ENCODE data around the gene FAM83E. TPM values are rescaled to one million over a fixed set of nuclear protein-coding genes. Genes with fewer than 3 reads are reported as not detected.

Gene FAM83E
- total RNA-seq, 1 experiment from 2014 or later: 5.5 TPM

DNA sequence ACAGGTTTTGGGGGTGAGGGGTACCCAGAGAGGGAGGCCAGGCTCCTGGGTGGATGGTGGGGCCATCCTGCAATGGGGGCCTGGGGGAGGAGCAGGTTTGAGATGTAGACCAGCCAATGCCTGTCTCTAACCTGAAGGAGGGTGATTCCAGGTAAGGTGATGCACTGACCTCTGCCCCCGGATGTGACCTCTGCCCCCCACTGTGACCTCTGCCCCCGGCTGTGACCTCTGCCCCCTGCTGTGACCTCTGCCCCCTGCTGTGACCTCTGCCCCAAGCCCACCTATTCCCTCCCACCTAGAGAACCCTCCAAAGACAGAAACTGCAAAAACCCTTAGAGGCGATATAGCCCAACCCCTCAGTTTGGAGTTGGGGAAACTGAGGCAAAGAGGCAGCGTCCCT lies 18.6 kb downstream of the FAM83E start:
- no peaks in the 10 kb centered on the region for H3K9me3 ChIP-seq (ENCODE audit: low read depth, low read length, poor library complexity, severe bottlenecking)
- no peaks in the 10 kb centered on the region for H3K27me3 ChIP-seq (replicated peaks; ENCODE audit: insufficient read depth, low read depth, low read length, poor library complexity)
- no TSS peak for BruUV-seq (replicated peaks)
- H3K36me3 ChIP-seq (ENCODE audit: insufficient read depth, low read length, poor library complexity, severe bottlenecking): no peaks in the 10 kb centered on the region
- TF ChIP-seq, protein P1, sequence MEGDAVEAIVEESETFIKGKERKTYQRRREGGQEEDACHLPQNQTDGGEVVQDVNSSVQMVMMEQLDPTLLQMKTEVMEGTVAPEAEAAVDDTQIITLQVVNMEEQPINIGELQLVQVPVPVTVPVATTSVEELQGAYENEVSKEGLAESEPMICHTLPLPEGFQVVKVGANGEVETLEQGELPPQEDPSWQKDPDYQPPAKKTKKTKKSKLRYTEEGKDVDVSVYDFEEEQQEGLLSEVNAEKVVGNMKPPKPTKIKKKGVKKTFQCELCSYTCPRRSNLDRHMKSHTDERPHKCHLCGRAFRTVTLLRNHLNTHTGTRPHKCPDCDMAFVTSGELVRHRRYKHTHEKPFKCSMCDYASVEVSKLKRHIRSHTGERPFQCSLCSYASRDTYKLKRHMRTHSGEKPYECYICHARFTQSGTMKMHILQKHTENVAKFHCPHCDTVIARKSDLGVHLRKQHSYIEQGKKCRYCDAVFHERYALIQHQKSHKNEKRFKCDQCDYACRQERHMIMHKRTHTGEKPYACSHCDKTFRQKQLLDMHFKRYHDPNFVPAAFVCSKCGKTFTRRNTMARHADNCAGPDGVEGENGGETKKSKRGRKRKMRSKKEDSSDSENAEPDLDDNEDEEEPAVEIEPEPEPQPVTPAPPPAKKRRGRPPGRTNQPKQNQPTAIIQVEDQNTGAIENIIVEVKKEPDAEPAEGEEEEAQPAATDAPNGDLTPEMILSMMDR (conservative IDR thresholded peaks at IDR 0.05; ENCODE audit: low read depth, low read length): no peak
- TF ChIP-seq EZH2 (IDR thresholded peaks at IDR 0.05; ENCODE audit: borderline replicate concordance, low read depth, low read length, poor library complexity, severe bottlenecking): no peak
- ChIA-PET POLR2A (ENCODE audit: low non-redundant PET) (no interaction called here), CTCF (no interaction called here)
- H3K27ac ChIP-seq (ENCODE audit: low read depth, low read length, poor library complexity, severe bottlenecking): no peak overlapping the region
- intact Hi-C loops (cut with micrococcal nuclease; ENCODE audit: unreplicated experiment): no loop called here
- no peaks in the 10 kb centered on the region for H3K4me1 ChIP-seq (ENCODE audit: insufficient read depth, low read length, poor library complexity, severe bottlenecking)
- H3K4me3 ChIP-seq (ENCODE audit: low read depth, low read length, poor library complexity, severe bottlenecking): no peak overlapping the region
- DNase-seq (ENCODE audit: low spot score): no peak

DNA sequence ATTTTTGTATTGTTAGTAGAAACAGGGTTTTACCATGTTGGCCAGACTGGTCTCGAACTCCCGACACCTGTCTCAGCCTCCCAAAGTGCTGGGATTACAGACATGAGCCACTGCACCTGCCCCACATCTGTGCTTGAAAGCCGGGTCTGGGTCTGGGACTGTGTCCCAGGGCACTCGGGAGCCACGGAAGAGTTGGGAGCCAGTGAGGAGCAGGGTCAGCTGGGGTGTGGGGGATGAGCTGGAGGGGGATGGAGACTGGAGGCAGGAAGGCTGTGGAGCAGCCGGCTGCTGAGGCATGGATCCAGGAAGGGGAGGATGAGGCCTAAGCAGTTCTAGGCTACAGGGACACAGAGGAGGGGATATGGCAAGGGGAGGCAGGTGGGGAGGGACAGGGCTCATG lies 19.0 kb downstream of the FAM83E start:
- intact Hi-C loops (cut with micrococcal nuclease; ENCODE audit: unreplicated experiment): no loop called here
- DNase-seq (ENCODE audit: low spot score): no peak
- Histone ChIP-seq H3K4me3 (ENCODE audit: low read depth, low read length, poor library complexity, severe bottlenecking) (no peak overlapping the region), H3K9me3 (ENCODE audit: low read depth, low read length, poor library complexity, severe bottlenecking) (no peaks in the 10 kb centered on the region), H3K27ac (ENCODE audit: low read depth, low read length, poor library complexity, severe bottlenecking) (no peak overlapping the region), H3K4me1 (ENCODE audit: insufficient read depth, low read length, poor library complexity, severe bottlenecking) (no peaks in the 10 kb centered on the region), H3K36me3 (ENCODE audit: insufficient read depth, low read length, poor library complexity, severe bottlenecking) (no peaks in the 10 kb centered on the region), H3K27me3 (replicated peaks; ENCODE audit: insufficient read depth, low read depth, low read length, poor library complexity) (no peaks in the 10 kb centered on the region)
- ChIA-PET POLR2A (ENCODE audit: low non-redundant PET) (no interaction called here), CTCF (no interaction called here)
- BruUV-seq (replicated peaks): no TSS peak
- no peak for TF ChIP-seq EZH2 (IDR thresholded peaks at IDR 0.05; ENCODE audit: borderline replicate concordance, low read depth, low read length, poor library complexity, severe bottlenecking)
- TF ChIP-seq, protein P1 (conservative IDR thresholded peaks at IDR 0.05; ENCODE audit: low read depth, low read length): no peak

DNA sequence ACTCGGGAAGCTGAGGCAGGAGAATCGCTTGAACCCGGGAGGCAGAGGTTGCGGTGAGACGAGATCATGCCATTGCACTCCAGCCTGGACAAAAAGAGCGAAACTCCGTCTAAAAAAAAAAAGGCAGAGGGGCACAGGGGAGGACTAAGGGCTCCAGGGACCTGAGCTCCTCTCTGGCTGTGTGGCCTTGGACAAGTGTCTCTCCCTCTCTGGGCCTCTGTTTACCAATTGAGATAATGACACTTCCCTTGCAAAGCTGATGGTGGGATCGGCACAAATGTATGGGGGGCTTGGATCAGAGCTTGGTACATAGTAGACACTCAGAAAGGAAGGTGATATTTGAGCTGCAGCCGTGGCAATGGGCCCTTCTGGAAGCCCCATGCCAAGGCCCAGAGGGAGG lies 19.7 kb downstream of the FAM83E start:
- no peaks in the 10 kb centered on the region for H3K4me1 ChIP-seq (ENCODE audit: insufficient read depth, low read length, poor library complexity, severe bottlenecking)
- H3K27me3 ChIP-seq (replicated peaks; ENCODE audit: insufficient read depth, low read depth, low read length, poor library complexity): no peaks in the 10 kb centered on the region
- intact Hi-C loops (cut with micrococcal nuclease; ENCODE audit: unreplicated experiment): no loop called here
- no peaks in the 10 kb centered on the region for H3K36me3 ChIP-seq (ENCODE audit: insufficient read depth, low read length, poor library complexity, severe bottlenecking)
- ChIA-PET POLR2A (ENCODE audit: low non-redundant PET) (no interaction called here), CTCF (no interaction called here)
- H3K27ac ChIP-seq (ENCODE audit: low read depth, low read length, poor library complexity, severe bottlenecking): no peak overlapping the region
- no peak for DNase-seq (ENCODE audit: low spot score)
- H3K4me3 ChIP-seq (ENCODE audit: low read depth, low read length, poor library complexity, severe bottlenecking): no peak overlapping the region
- no peaks in the 10 kb centered on the region for H3K9me3 ChIP-seq (ENCODE audit: low read depth, low read length, poor library complexity, severe bottlenecking)
- no TSS peak for BruUV-seq (replicated peaks)
- no peak for TF ChIP-seq EZH2 (IDR thresholded peaks at IDR 0.05; ENCODE audit: borderline replicate concordance, low read depth, low read length, poor library complexity, severe bottlenecking)
- TF ChIP-seq, protein P1 (conservative IDR thresholded peaks at IDR 0.05; ENCODE audit: low read depth, low read length): no peak

Data from A673 (cell line).